ENCODE results near the gene SLC51A. TPM values are rescaled to one million over a fixed set of nuclear protein-coding genes. Genes with fewer than 3 reads are reported as not detected.

The SLC51A gene
- total RNA-seq, 1 donor from 2014 or later = not detected

- H3K27me3 Mint-ChIP-seq (ENCODE audit: unreplicated experiment) = peaks cover 2% of the 10 kb centered on the region
- H3K4me1 Mint-ChIP-seq (ENCODE audit: low read depth, unreplicated experiment) = peaks cover 5% of the 10 kb centered on the region
- no peak overlapping the region for H3K27ac Mint-ChIP-seq (ENCODE audit: unreplicated experiment)
- H3K9me3 Mint-ChIP-seq (ENCODE audit: unreplicated experiment) = peaks cover 3% of the 10 kb centered on the region
- TF ChIP-seq, protein P1, sequence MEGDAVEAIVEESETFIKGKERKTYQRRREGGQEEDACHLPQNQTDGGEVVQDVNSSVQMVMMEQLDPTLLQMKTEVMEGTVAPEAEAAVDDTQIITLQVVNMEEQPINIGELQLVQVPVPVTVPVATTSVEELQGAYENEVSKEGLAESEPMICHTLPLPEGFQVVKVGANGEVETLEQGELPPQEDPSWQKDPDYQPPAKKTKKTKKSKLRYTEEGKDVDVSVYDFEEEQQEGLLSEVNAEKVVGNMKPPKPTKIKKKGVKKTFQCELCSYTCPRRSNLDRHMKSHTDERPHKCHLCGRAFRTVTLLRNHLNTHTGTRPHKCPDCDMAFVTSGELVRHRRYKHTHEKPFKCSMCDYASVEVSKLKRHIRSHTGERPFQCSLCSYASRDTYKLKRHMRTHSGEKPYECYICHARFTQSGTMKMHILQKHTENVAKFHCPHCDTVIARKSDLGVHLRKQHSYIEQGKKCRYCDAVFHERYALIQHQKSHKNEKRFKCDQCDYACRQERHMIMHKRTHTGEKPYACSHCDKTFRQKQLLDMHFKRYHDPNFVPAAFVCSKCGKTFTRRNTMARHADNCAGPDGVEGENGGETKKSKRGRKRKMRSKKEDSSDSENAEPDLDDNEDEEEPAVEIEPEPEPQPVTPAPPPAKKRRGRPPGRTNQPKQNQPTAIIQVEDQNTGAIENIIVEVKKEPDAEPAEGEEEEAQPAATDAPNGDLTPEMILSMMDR (IDR thresholded peaks at IDR 0.05; ENCODE audit: partially characterized antibody, unreplicated experiment) = no peak
- H3K4me3 Mint-ChIP-seq (ENCODE audit: unreplicated experiment) = no peak overlapping the region
- DNase-seq = no peak
- no peaks in the 10 kb centered on the region for H3K36me3 Mint-ChIP-seq (ENCODE audit: unreplicated experiment)
These were observed 23.7 kb upstream of the SLC51A start for GRCh38 chr3:196192524-196193051.

- Mint-ChIP-seq H3K36me3 (ENCODE audit: unreplicated experiment) (no peaks in the 10 kb centered on the region), H3K27me3 (ENCODE audit: unreplicated experiment) (peaks cover 2% of the 10 kb centered on the region), H3K27ac (ENCODE audit: unreplicated experiment) (no peak overlapping the region), H3K4me3 (ENCODE audit: unreplicated experiment) (no peak overlapping the region), H3K9me3 (ENCODE audit: unreplicated experiment) (no peaks in the 10 kb centered on the region), H3K4me1 (ENCODE audit: low read depth, unreplicated experiment) (peaks cover 5% of the 10 kb centered on the region)
- TF ChIP-seq, protein P1 (IDR thresholded peaks at IDR 0.05; ENCODE audit: partially characterized antibody, unreplicated experiment) = no peak
- DNase-seq = no peak
These were observed 23.1 kb upstream of the SLC51A start for GRCh38 chr3:196193133-196193735.

DNA sequence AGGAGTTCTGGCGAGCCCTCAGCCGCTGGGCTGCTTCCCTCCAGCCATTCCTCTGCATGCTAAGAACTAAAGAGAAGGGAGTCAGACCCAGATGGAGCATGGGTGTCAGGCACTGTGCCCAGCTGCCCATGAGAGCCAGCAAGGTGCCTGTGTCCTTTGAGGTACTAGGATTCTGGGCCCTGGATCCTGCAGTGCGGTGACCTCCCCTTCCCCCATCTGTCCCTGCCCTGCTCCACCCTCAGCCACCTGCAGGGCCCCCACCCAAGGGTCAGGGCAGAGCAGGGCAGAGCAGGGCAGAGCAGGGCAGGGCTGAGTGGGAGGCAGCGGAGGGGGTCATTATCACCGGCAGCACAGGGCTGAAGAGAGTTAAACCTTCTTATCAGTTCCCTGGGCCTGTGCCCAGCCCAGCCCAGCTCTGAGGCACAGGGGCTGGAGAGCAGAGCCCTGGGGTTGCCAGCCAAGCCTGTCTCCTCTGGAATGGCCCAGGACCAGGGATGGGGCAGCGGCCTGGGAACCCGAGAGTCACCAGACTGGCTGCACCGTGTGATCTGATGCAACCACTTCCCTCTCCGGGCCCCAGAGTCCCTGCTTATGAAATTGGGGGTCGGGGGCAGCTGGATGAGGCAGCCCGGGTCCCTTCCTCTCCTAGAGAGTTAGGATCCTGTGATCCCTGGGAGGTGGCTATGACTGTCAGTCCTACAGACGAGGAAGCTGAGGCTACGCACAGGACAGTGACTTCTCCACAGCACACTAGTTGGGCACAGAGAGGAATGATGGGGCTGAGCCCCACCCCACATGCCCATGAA lies 22.4 kb upstream of the SLC51A start:
- DNase-seq = no peak
- H3K27ac Mint-ChIP-seq (ENCODE audit: unreplicated experiment) = no peak overlapping the region
- H3K9me3 Mint-ChIP-seq (ENCODE audit: unreplicated experiment) = no peaks in the 10 kb centered on the region
- peaks cover 5% of the 10 kb centered on the region for H3K4me1 Mint-ChIP-seq (ENCODE audit: low read depth, unreplicated experiment)
- no peak overlapping the region for H3K4me3 Mint-ChIP-seq (ENCODE audit: unreplicated experiment)
- TF ChIP-seq, protein P1 (IDR thresholded peaks at IDR 0.05; ENCODE audit: partially characterized antibody, unreplicated experiment) = no peak
- H3K36me3 Mint-ChIP-seq (ENCODE audit: unreplicated experiment) = no peaks in the 10 kb centered on the region
- peaks cover 2% of the 10 kb centered on the region for H3K27me3 Mint-ChIP-seq (ENCODE audit: unreplicated experiment)

DNA sequence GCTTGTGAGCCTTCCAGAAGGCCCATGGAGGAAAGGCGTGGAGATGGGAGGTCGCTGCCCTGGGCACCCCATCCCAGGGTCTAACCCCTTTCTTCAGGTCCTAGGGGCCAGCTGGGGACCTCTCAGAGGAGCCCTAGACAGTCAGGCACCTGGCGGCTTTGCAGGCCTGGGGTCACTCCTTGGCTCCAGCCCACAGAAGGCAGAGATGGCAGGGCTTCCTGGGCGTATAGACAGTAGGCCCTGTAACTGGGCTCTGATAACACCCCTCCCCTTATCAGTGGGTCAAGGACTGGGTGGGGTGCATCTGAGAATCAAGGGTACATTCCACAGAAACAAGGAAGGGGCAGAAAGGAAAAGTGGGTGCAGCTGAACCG lies 21.8 kb upstream of the SLC51A start:
- Mint-ChIP-seq H3K4me1 (ENCODE audit: low read depth, unreplicated experiment) (peaks cover 4% of the 10 kb centered on the region), H3K9me3 (ENCODE audit: unreplicated experiment) (no peaks in the 10 kb centered on the region), H3K4me3 (ENCODE audit: unreplicated experiment) (no peak overlapping the region), H3K36me3 (ENCODE audit: unreplicated experiment) (no peaks in the 10 kb centered on the region), H3K27ac (ENCODE audit: unreplicated experiment) (no peak overlapping the region), H3K27me3 (ENCODE audit: unreplicated experiment) (peaks cover 5% of the 10 kb centered on the region)
- no peak for DNase-seq
- TF ChIP-seq, protein P1 (IDR thresholded peaks at IDR 0.05; ENCODE audit: partially characterized antibody, unreplicated experiment) = no peak

All from glutamatergic neuron (in vitro differentiated cells).